HepG2 (cell line): ENCODE data around the gene S100A5. TPM values are rescaled to one million over a fixed set of nuclear protein-coding genes. Genes with fewer than 3 reads are reported as not detected.

Source experiments
- ATAC-seq: fragments of 200-7000 bp; cut with Tn5 transposase; 3 replicates; pipeline ENCODE4 v1.9.1; 2020; ENCODE audit warnings: mild to moderate bottlenecking, moderate library complexity
- BruUV-seq: library from RNA; stranded (reverse); fragments of 400-500 nt; replicated peaks from 2 replicates; lab custom pipeline; 2021; lab: Mats Ljungman, UMichigan
- CTCF ChIA-PET: fragments of 300-600 bp; formaldehyde crosslinking; extraction: SDS; loops from one replicate; lab custom pipeline; 2021; ENCODE audit warnings: low total read pairs, inconsistent platforms, low intra/inter-chr PET ratio; lab: Yijun Ruan, JAX
- POLR2A ChIA-PET: fragments of 350-600 bp; sonication (Branson Sonifier 250); formaldehyde crosslinking; loops from one replicate; lab custom pipeline; 2020; ENCODE audit warnings: antibody characterized with exemption, inconsistent platforms; lab: Yijun Ruan, JAX
- DNase-seq: peaks from one replicate; pipeline ENCODE4 v3.0.0-alpha.2; 2015; ENCODE audit warnings: low spot score
- FAIRE-seq: peaks from 3 replicates; lab custom pipeline; 2011; peaks lifted over from hg19 to GRCh38; lab: Jason Lieb, UNC
- H2AFZ ChIP-seq: one replicate; pipeline ENCODE4 v1.6.1; 2011; ENCODE audit warnings: low read length, inconsistent platforms
- H3K27ac ChIP-seq: fragments of 300-600 bp; 3 replicates; pipeline ENCODE4 v1.8.0; 2011; ENCODE audit warnings: mixed run types, mild to moderate bottlenecking, mixed read lengths, low read length, inconsistent platforms; ENCODE audit not compliant: insufficient read depth; ENCODE audit errors: extremely low read length
- H3K27me3 ChIP-seq, 2 experiments: fragments of 200-600 bp in 1 of 2; 2 replicates in 1 of 2; 3 replicates in 1 of 2; pipeline versions ENCODE4 v1.6.0 to v1.8.0; 2011; ENCODE audit warnings: low read length in 2 of 2, mild to moderate bottlenecking in 2 of 2, moderate library complexity in 2 of 2, inconsistent platforms in 1 of 2; ENCODE audit not compliant: insufficient read depth in 2 of 2, control insufficient read depth in 1 of 2
- H3K36me3 ChIP-seq, 2 experiments: fragments of 200-600 bp in 1 of 2; replicated peaks in 1 of 2; 2 replicates in 1 of 2; 3 replicates in 1 of 2; pipeline versions ENCODE4 v1.5.1 to v1.8.0; 2011; ENCODE audit warnings: low read length in 2 of 2, inconsistent platforms in 1 of 2; ENCODE audit not compliant: insufficient read depth in 2 of 2, control insufficient read depth in 1 of 2
- H3K4me1 ChIP-seq: 2 replicates; pipeline ENCODE4 v1.5.1; 2012; ENCODE audit warnings: low read length, inconsistent platforms; ENCODE audit not compliant: insufficient read depth
- H3K4me2 ChIP-seq: 2 replicates; pipeline ENCODE4 v1.6.0; 2011; ENCODE audit warnings: low read depth, low read length, inconsistent platforms
- H3K4me3 ChIP-seq, 3 experiments: fragments of 200-600 bp in 1 of 3; sonication (generic), shearing (Covaris generic) in 1 of 3; replicated peaks in 1 of 3; 2 replicates each; pipeline ENCODE4 v1.5.1; 2011 to 2016; ENCODE audit warnings: low read length in 3 of 3, inconsistent platforms in 2 of 3, low read depth in 2 of 3, mild to moderate bottlenecking in 2 of 3, control low read depth in 1 of 3, mixed read lengths in 1 of 3; ENCODE audit not compliant: insufficient read depth in 1 of 3
- H3K79me2 ChIP-seq: one replicate; pipeline ENCODE4 v1.6.1; 2011; ENCODE audit warnings: low read length, inconsistent platforms; ENCODE audit not compliant: insufficient read depth
- H3K9ac ChIP-seq: 2 replicates; pipeline ENCODE4 v1.6.0; 2011; ENCODE audit warnings: mild to moderate bottlenecking, low read depth, low read length, inconsistent platforms; ENCODE audit not compliant: insufficient read depth
- H3K9me3 ChIP-seq: 2 replicates; pipeline ENCODE4 v1.5.1; 2012; ENCODE audit warnings: mild to moderate bottlenecking, low read length
- H4K20me1 ChIP-seq: 2 replicates; pipeline ENCODE4 v1.6.0; 2011; ENCODE audit warnings: inconsistent platforms, mild to moderate bottlenecking, low read length, moderate library complexity; ENCODE audit not compliant: insufficient read depth
- AGO1 ChIP-seq: fragments of 200-400 bp; formaldehyde crosslinking; IDR thresholded peaks from 2 replicates; pipeline ENCODE4 v1.6.1; 2017; ENCODE audit warnings: mild to moderate bottlenecking, low read depth, low read length, moderate library complexity; ENCODE audit not compliant: poor library complexity, severe bottlenecking
- ATF3 ChIP-seq: sonication (generic); formaldehyde crosslinking; IDR thresholded peaks from 2 replicates; pipeline ENCODE4 v1.4.0; 2020; ENCODE audit warnings: missing genetic modification reagents
- ELF4 ChIP-seq: sonication (generic); formaldehyde crosslinking; IDR thresholded peaks from 2 replicates; pipeline ENCODE4 v1.5.0; 2020; ENCODE audit warnings: missing genetic modification reagents, mild to moderate bottlenecking, moderate library complexity, borderline replicate concordance
- FOXM1 ChIP-seq: sonication (generic); formaldehyde crosslinking; IDR thresholded peaks from 2 replicates; pipeline ENCODE4 v1.5.0; 2020; ENCODE audit warnings: missing genetic modification reagents
- HIC2 ChIP-seq: sonication (generic); formaldehyde crosslinking; IDR thresholded peaks from 2 replicates; pipeline ENCODE4 v1.9.0; 2022; ENCODE audit warnings: low read depth, missing genetic modification reagents
- HINFP ChIP-seq: sonication (generic); formaldehyde crosslinking; IDR thresholded peaks from 2 replicates; pipeline ENCODE4 v1.4.0; 2020; ENCODE audit warnings: low read depth, mild to moderate bottlenecking, missing genetic modification reagents
- TBX3 ChIP-seq: fragments of 450-650 bp; IDR thresholded peaks from 2 replicates; pipeline ENCODE4 v1.6.1; 2017; ENCODE audit warnings: antibody characterized with exemption, mild to moderate bottlenecking, inconsistent platforms, borderline replicate concordance
- ZFY ChIP-seq: sonication (generic); formaldehyde crosslinking; IDR thresholded peaks from 2 replicates; pipeline ENCODE4 v1.4.0; 2020; ENCODE audit warnings: missing genetic modification reagents
- ZNF207 ChIP-seq: fragments of 450-650 bp; IDR thresholded peaks from 2 replicates; pipeline ENCODE4 v1.6.1; 2016; ENCODE audit warnings: antibody characterized with exemption, borderline replicate concordance
- ZNF234 ChIP-seq: sonication (generic); formaldehyde crosslinking; conservative IDR thresholded peaks from 2 replicates; pipeline ENCODE4 v1.5.1; 2020; ENCODE audit warnings: mild to moderate bottlenecking, missing genetic modification reagents
- ZNF557 ChIP-seq: sonication (generic); formaldehyde crosslinking; IDR thresholded peaks from 2 replicates; pipeline ENCODE4 v1.4.0; 2020; ENCODE audit warnings: missing genetic modification reagents
- ZNF773 ChIP-seq: sonication (generic); formaldehyde crosslinking; IDR thresholded peaks from 2 replicates; pipeline ENCODE4 v1.4.0; 2020; ENCODE audit warnings: missing genetic modification reagents, borderline replicate concordance
- WGBS: methylation state at CpG from one replicate; pipeline ENCODE4 v1.1.6; 2017; ENCODE audit warnings: low lambda C conversion rate; 5-methylcytosine and 5-hydroxymethylcytosine counted together
- in situ Hi-C: cut with HindIII; loops from 2 replicates; pipeline ENCODE4 v1.10.0; 2017; ENCODE audit warnings: low pct_unique_long_range_greater_than_20kb; ENCODE audit not compliant: extremely low pct_ligation_motif_present
- intact Hi-C: fragments of 100-400 bp; cut with micrococcal nuclease; formaldehyde crosslinking; loops from one replicate; pipeline ENCODE4 v1.10.0; 2022; ENCODE audit not compliant: unreplicated experiment
- polyA plus RNA-seq, 8 experiments: library from polyadenylated mRNA; depleted of rRNA in 3 of 8; stranded (reverse) in 7 of 8; unstranded in 1 of 8; fragments of >200 nt; fragmentation: Illumina TruSeq in 4 of 8; extraction: Trizol in 4 of 8; gene quantifications; 2 replicates each; pipeline versions ENCODE4 v1.2.1 to v1.2.3, GENCODE V29; 2011 to 2016; ENCODE audit warnings: low read depth in 4 of 8, missing spikeins in 1 of 8, mixed read lengths in 1 of 8; ENCODE audit not compliant: insufficient read depth in 1 of 8
- total RNA-seq, 5 experiments: library from RNA; depleted of rRNA; stranded (reverse); fragments of >200 nt; fragmentation: Illumina TruSeq; extraction: Trizol; gene quantifications; 2 replicates each; pipeline ENCODE4 v1.2.3, GENCODE V29; 2016; ENCODE audit warnings: low read depth in 1 of 5
- TF ChIP-seq, protein P1 (sequence below): fragments of 450-650 bp; IDR thresholded peaks from 2 replicates; pipeline ENCODE4 v1.6.1; 2017; ENCODE audit warnings: mild to moderate bottlenecking

Gene S100A5
- total and polyA plus RNA-seq, 2 of the 13 experiments (the other 11 are each of a cell fraction or from before 2014, with no cell fraction given): not detected

GRCh38 chr1:153560241-153560640 lies 19.5 kb upstream of the S100A5 start:
- Histone ChIP-seq H3K27ac (no peak overlapping the region), H3K4me1 (peaks cover 1% of the 10 kb centered on the region), H3K9ac (no peak overlapping the region), H3K27me3 (no peaks in the 10 kb centered on the region), H3K36me3 (no peaks in the 10 kb centered on the region), H2AFZ (no peak overlapping the region), H3K4me2 (no peak overlapping the region), H3K9me3 (no peaks in the 10 kb centered on the region), H4K20me1 (no peaks in the 10 kb centered on the region), H3K4me3 (no peak overlapping the region), H3K79me2 (no peaks in the 10 kb centered on the region)
- intact Hi-C loops (no loop called here), in situ Hi-C loops (no loop called here)
- TF ChIP-seq AGO1 (no peak), ATF3 (CRISPR knock-in tag) (no peak)
- WGBS: 42% methylated on average over 2 of the region's 2 CpGs
- CTCF ChIA-PET: no interaction called here
- no TSS peak for BruUV-seq
- POLR2A ChIA-PET: no interaction called here
- DNase-seq (no peak), ATAC-seq (no peak), FAIRE-seq (no peak)

DNA sequence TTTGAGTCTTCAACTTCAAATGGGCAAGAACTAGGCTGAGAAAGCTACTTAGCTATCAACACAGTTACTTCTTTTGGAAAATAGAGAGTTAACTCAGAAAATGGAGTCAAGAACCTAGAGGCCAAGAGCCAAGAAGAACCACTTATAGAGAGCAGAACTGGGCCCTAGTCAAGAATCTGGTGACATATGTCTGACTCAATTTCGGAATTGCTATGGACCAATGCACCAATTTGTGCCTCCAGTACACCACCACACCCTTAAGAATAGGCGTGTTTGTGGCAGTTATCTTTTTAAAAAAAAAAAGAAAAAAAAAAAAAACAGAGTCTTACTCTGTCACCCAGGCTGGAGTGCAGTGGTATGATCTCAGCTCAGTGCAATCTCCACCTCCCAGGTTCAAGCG lies 17.1 kb upstream of the S100A5 start:
- H3K9me3 ChIP-seq: no peaks in the 10 kb centered on the region
- no peak overlapping the region for H3K27ac ChIP-seq
- no peak for DNase-seq
- in situ Hi-C loops (no loop called here), intact Hi-C loops (no loop called here)
- POLR2A ChIA-PET: interaction anchor here (1.0 kb wide), 1 partner anchor 8 kb away, joined by 4 read pairs; no protein-coding TSS in a partner anchor
- FAIRE-seq: no peak
- H3K4me2 ChIP-seq: no peak overlapping the region
- H3K9ac ChIP-seq: no peak overlapping the region
- peaks cover 4% of the 10 kb centered on the region; the same call in 1 of the 2 replicates for H3K4me1 ChIP-seq
- H3K4me3 ChIP-seq: no peak overlapping the region
- ATAC-seq: no peak
- H4K20me1 ChIP-seq: no peaks in the 10 kb centered on the region
- CTCF ChIA-PET: no interaction called here
- BruUV-seq: no TSS peak
- no peaks in the 10 kb centered on the region for H3K79me2 ChIP-seq
- H3K36me3 ChIP-seq: no peaks in the 10 kb centered on the region
- 44% methylated on average over 3 of the region's 3 CpGs for WGBS
- H3K27me3 ChIP-seq: peaks cover 0 to 16% of the 10 kb centered on the region in 2 experiments; a peak in 2 of 5 replicates
- H2AFZ ChIP-seq: no peak overlapping the region
- TF ChIP-seq ZNF557: no peak
- no peak for TF ChIP-seq HIC2 (CRISPR knock-in tag)
- TF ChIP-seq ELF4: no peak
- TF ChIP-seq ZNF773: no peak
- TF ChIP-seq ZNF207: no peak
- TF ChIP-seq ZFY (CRISPR knock-in tag): no peak
- TF ChIP-seq TBX3: no peak
- TF ChIP-seq ZNF234: no peak
- TF ChIP-seq FOXM1: no peak
- TF ChIP-seq, protein P1, sequence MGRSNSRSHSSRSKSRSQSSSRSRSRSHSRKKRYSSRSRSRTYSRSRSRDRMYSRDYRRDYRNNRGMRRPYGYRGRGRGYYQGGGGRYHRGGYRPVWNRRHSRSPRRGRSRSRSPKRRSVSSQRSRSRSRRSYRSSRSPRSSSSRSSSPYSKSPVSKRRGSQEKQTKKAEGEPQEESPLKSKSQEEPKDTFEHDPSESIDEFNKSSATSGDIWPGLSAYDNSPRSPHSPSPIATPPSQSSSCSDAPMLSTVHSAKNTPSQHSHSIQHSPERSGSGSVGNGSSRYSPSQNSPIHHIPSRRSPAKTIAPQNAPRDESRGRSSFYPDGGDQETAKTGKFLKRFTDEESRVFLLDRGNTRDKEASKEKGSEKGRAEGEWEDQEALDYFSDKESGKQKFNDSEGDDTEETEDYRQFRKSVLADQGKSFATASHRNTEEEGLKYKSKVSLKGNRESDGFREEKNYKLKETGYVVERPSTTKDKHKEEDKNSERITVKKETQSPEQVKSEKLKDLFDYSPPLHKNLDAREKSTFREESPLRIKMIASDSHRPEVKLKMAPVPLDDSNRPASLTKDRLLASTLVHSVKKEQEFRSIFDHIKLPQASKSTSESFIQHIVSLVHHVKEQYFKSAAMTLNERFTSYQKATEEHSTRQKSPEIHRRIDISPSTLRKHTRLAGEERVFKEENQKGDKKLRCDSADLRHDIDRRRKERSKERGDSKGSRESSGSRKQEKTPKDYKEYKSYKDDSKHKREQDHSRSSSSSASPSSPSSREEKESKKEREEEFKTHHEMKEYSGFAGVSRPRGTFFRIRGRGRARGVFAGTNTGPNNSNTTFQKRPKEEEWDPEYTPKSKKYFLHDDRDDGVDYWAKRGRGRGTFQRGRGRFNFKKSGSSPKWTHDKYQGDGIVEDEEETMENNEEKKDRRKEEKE: no peak
- no peak for TF ChIP-seq HINFP (CRISPR knock-in tag)
